B cell (primary cell): Measurements from ENCODE around the gene S100A9. TPM values are rescaled to one million over a fixed set of nuclear protein-coding genes. Genes with fewer than 3 reads are reported as not detected.

Experiments used
- ATAC-seq: fragments of 200-7000 bp; cut with Tn5 transposase; one replicate; pipeline ENCODE4 v1.10.0; 2021; ENCODE audit warnings: low read depth, mild to moderate bottlenecking, moderate number of reproducible peaks, moderate library complexity
- CTCF ChIA-PET: fragments of 350-600 bp; sonication (Branson Sonifier 250); formaldehyde crosslinking; loops from one replicate; lab custom pipeline; 2021; ENCODE audit warnings: antibody characterized with exemption, inconsistent platforms; lab: Charles Lee
- POLR2A ChIA-PET: fragments of 350-600 bp; sonication (Branson Sonifier 250); formaldehyde crosslinking; loops from one replicate; lab custom pipeline; 2021; ENCODE audit warnings: antibody characterized with exemption; lab: Charles Lee
- DNase-seq: peaks from one replicate; pipeline ENCODE4 v3.0.0; 2013
- H2AFZ ChIP-seq: 2 replicates; pipeline ENCODE4 v1.6.1; 2012; ENCODE audit warnings: mild to moderate bottlenecking, low read depth, low read length; ENCODE audit not compliant: insufficient read depth, poor library complexity, severe bottlenecking
- H3K27ac ChIP-seq, 2 donors: 1 replicate in 1 of 2; 2 replicates in 1 of 2; pipeline ENCODE4 v1.5.1; 2012 to 2013; ENCODE audit warnings: low read length in 2 of 2, mild to moderate bottlenecking in 2 of 2, moderate library complexity in 1 of 2
- H3K27me3 ChIP-seq, 4 experiments: fragments of 200-600 bp in 1 of 4; sonication (generic) in 1 of 4; replicated peaks in 1 of 4; 1 replicate in 2 of 4; 2 replicates in 2 of 4; pipeline versions ENCODE4 v1.6.1 to v1.7.0; 2013 to 2016; ENCODE audit warnings: low read length in 3 of 4, mild to moderate bottlenecking in 2 of 4, mixed read lengths in 1 of 4, moderate library complexity in 1 of 4; ENCODE audit not compliant: insufficient read depth in 4 of 4, control insufficient read depth in 3 of 4; ENCODE audit errors: control extremely low read depth in 1 of 4
- H3K36me3 ChIP-seq, 2 experiments: replicated peaks in 1 of 2; 1 replicate in 1 of 2; 2 replicates in 1 of 2; pipeline versions ENCODE4 v1.6.1 to v1.7.1; 2013; ENCODE audit warnings: low read length in 1 of 2; ENCODE audit not compliant: insufficient read depth in 2 of 2, control insufficient read depth in 1 of 2; ENCODE audit errors: control extremely low read depth in 1 of 2, extremely low read depth in 1 of 2
- H3K4me1 ChIP-seq, 2 donors: fragments of 200-600 bp in 1 of 2; sonication (generic) in 1 of 2; 1 replicate in 1 of 2; 2 replicates in 1 of 2; pipeline versions ENCODE4 v1.5.1 to v1.6.1; 2013 to 2017; ENCODE audit warnings: low read length in 2 of 2; ENCODE audit not compliant: control insufficient read depth in 2 of 2, insufficient read depth in 2 of 2
- H3K4me2 ChIP-seq: replicated peaks from 2 replicates; pipeline ENCODE3; 2012; ENCODE audit warnings: mild to moderate bottlenecking, low read depth, low read length; ENCODE audit not compliant: poor library complexity, severe bottlenecking
- H3K4me3 ChIP-seq, 5 experiments: fragments of 200-600 bp in 1 of 5; sonication (generic) in 1 of 5; 1 replicate in 3 of 5; 2 replicates in 2 of 5; pipeline versions ENCODE4 v1.5.1 to v1.7.0; 2011 to 2016; ENCODE audit warnings: low read length in 4 of 5, mild to moderate bottlenecking in 4 of 5, low read depth in 2 of 5, control low read depth in 1 of 5, moderate library complexity in 1 of 5; ENCODE audit not compliant: insufficient read depth in 1 of 5; ENCODE audit errors: control extremely low read depth in 1 of 5, extremely low read depth in 1 of 5
- H3K79me2 ChIP-seq: fragments of 200-600 bp; sonication (generic); one replicate; pipeline ENCODE4 v1.6.0; 2016; ENCODE audit warnings: low read length; ENCODE audit not compliant: control insufficient read depth, insufficient read depth
- H3K9ac ChIP-seq: fragments of 200-600 bp; sonication (generic); 2 replicates; pipeline ENCODE4 v1.6.1; 2017; ENCODE audit warnings: mild to moderate bottlenecking, low read length, moderate library complexity
- H3K9me3 ChIP-seq, 3 donors: one replicate each; pipeline versions ENCODE4 v1.6.1 to v1.7.1; 2013; ENCODE audit warnings: low read length in 2 of 3; ENCODE audit not compliant: control insufficient read depth in 2 of 3, insufficient read depth in 1 of 3; ENCODE audit errors: control extremely low read depth in 1 of 3
- H4K20me1 ChIP-seq: 2 replicates; pipeline ENCODE4 v1.6.0; 2012; ENCODE audit warnings: mild to moderate bottlenecking, low read length; ENCODE audit not compliant: insufficient read depth, control insufficient read depth, poor library complexity, severe bottlenecking
- H3K27ac Mint-ChIP-seq: one replicate; pipeline ENCODE4 v1.8.0; 2021; ENCODE audit warnings: mixed read lengths
- H3K27me3 Mint-ChIP-seq: one replicate; pipeline ENCODE4 v1.8.0; 2021; ENCODE audit warnings: mixed read lengths
- H3K4me1 Mint-ChIP-seq: one replicate; pipeline ENCODE4 v1.8.0; 2021; ENCODE audit warnings: mixed read lengths
- H3K4me3 Mint-ChIP-seq: one replicate; pipeline ENCODE4 v1.8.0; 2021; ENCODE audit warnings: mixed read lengths
- H3K9me3 Mint-ChIP-seq: one replicate; pipeline ENCODE4 v1.8.0; 2022; ENCODE audit warnings: mixed read lengths; ENCODE audit not compliant: insufficient read depth
- EZH2 ChIP-seq: IDR thresholded peaks from 2 replicates; pipeline ENCODE4 v1.6.1; 2012; ENCODE audit warnings: borderline replicate concordance, low read depth, mild to moderate bottlenecking, moderate library complexity, low read length; ENCODE audit not compliant: insufficient read depth, poor library complexity, severe bottlenecking
- WGBS: methylation state at CpG from one replicate; pipeline ENCODE4 v1.1.5; 2013; ENCODE audit warnings: missing lambda C conversion rate; ENCODE audit not compliant: insufficient coverage; 5-methylcytosine and 5-hydroxymethylcytosine counted together
- intact Hi-C: fragments of 100-400 bp; cut with micrococcal nuclease; formaldehyde crosslinking; loops from one replicate; pipeline ENCODE4 v1.10.0; 2022
- polyA plus RNA-seq: library from polyadenylated mRNA; depleted of rRNA; stranded (reverse); fragments of >200 nt; gene quantifications from 2 replicates; pipeline ENCODE4 v1.2.3, GENCODE V29; 2012
- total RNA-seq, 2 donors: library from RNA; stranded (reverse); fragments of 120-200 nt in 1 of 2; gene quantifications; 1 replicate in 1 of 2; 2 replicates in 1 of 2; pipeline versions ENCODE4 v1.2.3 to v1.2.4, GENCODE V29; 2013 to 2022
- TF ChIP-seq, protein P1 (sequence below): fragments of 200-600 bp; IDR thresholded peaks from one replicate; pipeline ENCODE4 v1.8.0; 2022; ENCODE audit warnings: antibody characterized with exemption, mild to moderate bottlenecking

The S100A9 gene
- total and polyA plus RNA-seq, 2 donors (not counting 1 experiment from before 2014, with no cell fraction given): 4.2 to 66.6 TPM

DNA sequence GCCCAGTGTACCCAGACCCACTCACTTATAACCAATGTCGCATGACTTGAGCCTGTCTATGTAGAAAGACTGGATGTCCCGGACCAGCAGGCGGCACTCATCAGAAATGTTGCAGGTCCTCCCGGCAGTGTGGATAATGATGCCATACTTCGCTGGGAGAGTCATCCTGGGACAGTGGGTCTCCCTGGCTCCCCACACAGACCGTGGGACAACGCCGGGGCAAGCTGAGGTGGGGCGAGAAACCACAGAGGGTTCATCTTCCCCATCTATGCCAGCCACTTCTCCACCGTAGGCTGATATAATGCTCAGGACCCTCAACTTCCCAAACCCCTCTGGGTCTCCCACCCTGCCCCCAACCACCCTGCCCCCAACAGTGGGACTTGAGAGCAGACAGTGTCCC lies 17.3 kb upstream of the S100A9 start:
- DNase-seq (no peak), ATAC-seq (no peak)
- Mint-ChIP-seq H3K4me1 (peaks cover 9% of the 10 kb centered on the region), H3K4me3 (no peak overlapping the region), H3K9me3 (no peaks in the 10 kb centered on the region), H3K27me3 (peaks cover 58% of the 10 kb centered on the region), H3K27ac (no peak overlapping the region)
- POLR2A ChIA-PET: no interaction called here
- no peak overlapping the region for H3K9ac ChIP-seq
- H3K36me3 ChIP-seq: no peaks in the 10 kb centered on the region
- 97% methylated on average over 9 of the region's 10 CpGs for WGBS
- H3K4me1 ChIP-seq: peaks cover 1 to 6% of the 10 kb centered on the region in 2 donors
- intact Hi-C loops: no loop called here
- H3K79me2 ChIP-seq: no peaks in the 10 kb centered on the region
- H2AFZ ChIP-seq: no peak overlapping the region
- no peak overlapping the region for H3K4me2 ChIP-seq
- no peaks in the 10 kb centered on the region for H4K20me1 ChIP-seq
- CTCF ChIA-PET: no interaction called here
- no peak overlapping the region for H3K4me3 ChIP-seq
- H3K27me3 ChIP-seq: peaks cover 0 to 51% (median 14%) of the 10 kb centered on the region in 4 experiments
- TF ChIP-seq, protein P1, sequence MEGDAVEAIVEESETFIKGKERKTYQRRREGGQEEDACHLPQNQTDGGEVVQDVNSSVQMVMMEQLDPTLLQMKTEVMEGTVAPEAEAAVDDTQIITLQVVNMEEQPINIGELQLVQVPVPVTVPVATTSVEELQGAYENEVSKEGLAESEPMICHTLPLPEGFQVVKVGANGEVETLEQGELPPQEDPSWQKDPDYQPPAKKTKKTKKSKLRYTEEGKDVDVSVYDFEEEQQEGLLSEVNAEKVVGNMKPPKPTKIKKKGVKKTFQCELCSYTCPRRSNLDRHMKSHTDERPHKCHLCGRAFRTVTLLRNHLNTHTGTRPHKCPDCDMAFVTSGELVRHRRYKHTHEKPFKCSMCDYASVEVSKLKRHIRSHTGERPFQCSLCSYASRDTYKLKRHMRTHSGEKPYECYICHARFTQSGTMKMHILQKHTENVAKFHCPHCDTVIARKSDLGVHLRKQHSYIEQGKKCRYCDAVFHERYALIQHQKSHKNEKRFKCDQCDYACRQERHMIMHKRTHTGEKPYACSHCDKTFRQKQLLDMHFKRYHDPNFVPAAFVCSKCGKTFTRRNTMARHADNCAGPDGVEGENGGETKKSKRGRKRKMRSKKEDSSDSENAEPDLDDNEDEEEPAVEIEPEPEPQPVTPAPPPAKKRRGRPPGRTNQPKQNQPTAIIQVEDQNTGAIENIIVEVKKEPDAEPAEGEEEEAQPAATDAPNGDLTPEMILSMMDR: no peak
- no peaks in the 10 kb centered on the region for H3K9me3 ChIP-seq
- H3K27ac ChIP-seq: no peak overlapping the region

DNA sequence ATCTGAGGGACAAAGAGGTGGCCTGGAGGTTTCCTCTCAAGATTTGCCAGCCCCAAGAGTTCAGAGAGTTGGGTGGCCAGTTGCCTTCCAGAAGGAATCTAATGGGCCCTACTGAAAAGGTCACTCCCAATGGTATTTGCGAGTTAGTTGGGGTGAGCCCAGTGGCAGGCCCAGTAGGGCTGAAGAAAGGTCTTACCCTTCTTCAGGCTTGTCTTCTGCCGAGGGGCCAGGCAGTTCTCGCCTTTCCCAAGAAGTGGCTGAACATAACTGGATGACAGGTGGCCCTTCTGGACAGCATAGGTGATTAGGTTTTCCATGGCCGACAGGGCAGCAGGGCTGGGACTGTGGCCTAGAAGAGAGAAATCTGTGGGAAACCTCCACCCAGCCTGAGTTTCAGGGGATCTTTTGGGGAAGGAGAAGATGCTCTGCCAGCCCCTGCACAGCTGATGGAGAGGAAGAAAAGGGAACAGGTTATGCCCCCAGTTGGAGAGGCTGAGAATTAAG lies 16.2 kb upstream of the S100A9 start:
- no peak overlapping the region for H3K27ac ChIP-seq
- DNase-seq (no peak), ATAC-seq (no peak)
- H3K4me3 ChIP-seq: no peak overlapping the region
- TF ChIP-seq, protein P1: no peak
- TF ChIP-seq EZH2: no peak
- H3K36me3 ChIP-seq: no peaks in the 10 kb centered on the region
- no peaks in the 10 kb centered on the region for H3K9me3 ChIP-seq
- no peak overlapping the region for H3K4me3 Mint-ChIP-seq
- no peaks in the 10 kb centered on the region for H3K9me3 Mint-ChIP-seq
- peaks cover 0 to 59% (median 17%) of the 10 kb centered on the region in 4 experiments for H3K27me3 ChIP-seq
- WGBS: 100% methylated on average over 3 of the region's 4 CpGs
- H3K4me1 ChIP-seq: peaks cover 12 to 18% of the 10 kb centered on the region in 2 donors
- intact Hi-C loops: no loop called here
- H3K9ac ChIP-seq: no peak overlapping the region
- H3K27ac Mint-ChIP-seq: no peak overlapping the region
- no peak overlapping the region for H2AFZ ChIP-seq
- CTCF ChIA-PET: no interaction called here
- no peaks in the 10 kb centered on the region for H4K20me1 ChIP-seq
- H3K27me3 Mint-ChIP-seq: peaks cover 63% of the 10 kb centered on the region
- H3K79me2 ChIP-seq: no peaks in the 10 kb centered on the region
- POLR2A ChIA-PET: no interaction called here
- peaks cover 20% of the 10 kb centered on the region for H3K4me1 Mint-ChIP-seq
- H3K4me2 ChIP-seq: no peak overlapping the region
